ENCODE data around the gene ANKRD13A.
"Not testable (repeated sequence)": the region's sequence is repeated elsewhere in the genome, so short reads cannot be mapped to it uniquely, and the experiment has no call there.

ANKRD13A gene

GRCh38 chr12:110067531-110067930, 68.3 kb downstream of the ANKRD13A start:
- H3K4me1 ChIP-seq (ENCODE audit: control insufficient read depth, insufficient read depth, low read length): no peaks in the 10 kb centered on the region
- no peaks in the 10 kb centered on the region for H3K9me3 ChIP-seq (ENCODE audit: control insufficient read depth in 2 of 2, low read length in 2 of 2)
- H3K36me3 ChIP-seq (ENCODE audit: control insufficient read depth in 2 of 2, insufficient read depth in 2 of 2, low read length in 2 of 2): no peaks in the 10 kb centered on the region
- no peak overlapping the region for H3K4me3 ChIP-seq (ENCODE audit: low read length in 2 of 2)
- H3K27me3 ChIP-seq (ENCODE audit: control insufficient read depth in 1 of 2, insufficient read depth in 2 of 2, low read length in 2 of 2): no peaks in the 10 kb centered on the region
- H3K27ac ChIP-seq (ENCODE audit: low read length): no peak overlapping the region
- no peak overlapping the region for H3K9ac ChIP-seq (ENCODE audit: low read length in 2 of 2)

- H3K27ac ChIP-seq (ENCODE audit: low read length): not testable (repeated sequence)
These were observed 68.9 kb downstream of the ANKRD13A start for GRCh38 chr12:110068115-110068514.

GRCh38 chr12:110068654-110069053, 69.4 kb downstream of the ANKRD13A start:
- Histone ChIP-seq H3K27me3 (ENCODE audit: control insufficient read depth in 1 of 2, insufficient read depth in 2 of 2, low read length in 2 of 2) (no peaks in the 10 kb centered on the region), H3K9me3 (ENCODE audit: control insufficient read depth in 2 of 2, low read length in 2 of 2) (no peaks in the 10 kb centered on the region), H3K4me1 (ENCODE audit: control insufficient read depth, insufficient read depth, low read length) (peaks cover 3% of the 10 kb centered on the region), H3K27ac (ENCODE audit: low read length) (no peak overlapping the region), H3K4me3 (ENCODE audit: low read length in 2 of 2) (no peak overlapping the region), H3K36me3 (ENCODE audit: control insufficient read depth in 2 of 2, insufficient read depth in 2 of 2, low read length in 2 of 2) (no peaks in the 10 kb centered on the region), H3K9ac (ENCODE audit: low read length in 2 of 2) (no peak overlapping the region)

More at GRCh38 chr12:110068115-110068514, 68.9 kb downstream of the ANKRD13A start:
- not testable (repeated sequence) for H3K27me3 ChIP-seq (ENCODE audit: control insufficient read depth in 1 of 2, insufficient read depth in 2 of 2, low read length in 2 of 2); H3K4me3 ChIP-seq (ENCODE audit: low read length in 2 of 2); H3K36me3 ChIP-seq (ENCODE audit: control insufficient read depth in 2 of 2, insufficient read depth in 2 of 2, low read length in 2 of 2); H3K9me3 ChIP-seq (ENCODE audit: control insufficient read depth in 2 of 2, low read length in 2 of 2); H3K9ac ChIP-seq (ENCODE audit: low read length in 2 of 2); H3K4me1 ChIP-seq (ENCODE audit: control insufficient read depth, insufficient read depth, low read length)

GRCh38 chr12:110071504-110071903, 72.3 kb downstream of the ANKRD13A start:
- Histone ChIP-seq H3K4me3 (ENCODE audit: low read length in 2 of 2) (no peak overlapping the region), H3K9ac (ENCODE audit: low read length in 2 of 2) (no peak overlapping the region), H3K4me1 (ENCODE audit: control insufficient read depth, insufficient read depth, low read length) (peaks cover 3% of the 10 kb centered on the region), H3K27ac (ENCODE audit: low read length) (no peak overlapping the region), H3K9me3 (ENCODE audit: control insufficient read depth in 2 of 2, low read length in 2 of 2) (no peaks in the 10 kb centered on the region), H3K36me3 (ENCODE audit: control insufficient read depth in 2 of 2, insufficient read depth in 2 of 2, low read length in 2 of 2) (no peaks in the 10 kb centered on the region), H3K27me3 (ENCODE audit: control insufficient read depth in 1 of 2, insufficient read depth in 2 of 2, low read length in 2 of 2) (no peaks in the 10 kb centered on the region)

- no peak overlapping the region for H3K27ac ChIP-seq (ENCODE audit: low read length)
These were observed 72.7 kb downstream of the ANKRD13A start for GRCh38 chr12:110071967-110072366.

GRCh38 chr12:110072636-110073035, 73.4 kb downstream of the ANKRD13A start:
- H3K27ac ChIP-seq (ENCODE audit: low read length); H3K27me3 ChIP-seq (ENCODE audit: control insufficient read depth in 1 of 2, insufficient read depth in 2 of 2, low read length in 2 of 2); H3K9ac ChIP-seq (ENCODE audit: low read length in 2 of 2); H3K4me1 ChIP-seq (ENCODE audit: control insufficient read depth, insufficient read depth, low read length); H3K9me3 ChIP-seq (ENCODE audit: control insufficient read depth in 2 of 2, low read length in 2 of 2); H3K36me3 ChIP-seq (ENCODE audit: control insufficient read depth in 2 of 2, insufficient read depth in 2 of 2, low read length in 2 of 2): not testable (repeated sequence)
- peak overlapping the region in 1 of 2 donors; percentile 72 for H3K4me3 ChIP-seq (ENCODE audit: low read length in 2 of 2)

More at GRCh38 chr12:110071967-110072366, 72.7 kb downstream of the ANKRD13A start:
- H3K36me3 ChIP-seq (ENCODE audit: control insufficient read depth in 2 of 2, insufficient read depth in 2 of 2, low read length in 2 of 2): no peaks in the 10 kb centered on the region
- no peak overlapping the region for H3K4me3 ChIP-seq (ENCODE audit: low read length in 2 of 2)
- no peaks in the 10 kb centered on the region for H3K27me3 ChIP-seq (ENCODE audit: control insufficient read depth in 1 of 2, insufficient read depth in 2 of 2, low read length in 2 of 2)
- no peaks in the 10 kb centered on the region for H3K9me3 ChIP-seq (ENCODE audit: control insufficient read depth in 2 of 2, low read length in 2 of 2)
- no peak overlapping the region for H3K9ac ChIP-seq (ENCODE audit: low read length in 2 of 2)
- H3K4me1 ChIP-seq (ENCODE audit: control insufficient read depth, insufficient read depth, low read length): peaks cover 3% of the 10 kb centered on the region

- Histone ChIP-seq H3K36me3 (ENCODE audit: control insufficient read depth in 2 of 2, insufficient read depth in 2 of 2, low read length in 2 of 2) (no peaks in the 10 kb centered on the region), H3K4me1 (ENCODE audit: control insufficient read depth, insufficient read depth, low read length) (peaks cover 3% of the 10 kb centered on the region), H3K27me3 (ENCODE audit: control insufficient read depth in 1 of 2, insufficient read depth in 2 of 2, low read length in 2 of 2) (no peaks in the 10 kb centered on the region), H3K27ac (ENCODE audit: low read length) (no peak overlapping the region), H3K4me3 (ENCODE audit: low read length in 2 of 2) (peak overlapping the region; percentile 62 to 72), H3K9ac (ENCODE audit: low read length in 2 of 2) (peak overlapping the region; percentile 14 to 21), H3K9me3 (ENCODE audit: control insufficient read depth in 2 of 2, low read length in 2 of 2) (no peaks in the 10 kb centered on the region)
These were observed 74.0 kb downstream of the ANKRD13A start for GRCh38 chr12:110073049-110073831.

GRCh38 chr12:110074089-110074488, 74.9 kb downstream of the ANKRD13A start:
- H3K27me3 ChIP-seq (ENCODE audit: control insufficient read depth in 1 of 2, insufficient read depth in 2 of 2, low read length in 2 of 2): no peaks in the 10 kb centered on the region
- H3K27ac ChIP-seq (ENCODE audit: low read length): no peak overlapping the region
- H3K9me3 ChIP-seq (ENCODE audit: control insufficient read depth in 2 of 2, low read length in 2 of 2): no peaks in the 10 kb centered on the region
- H3K4me3 ChIP-seq (ENCODE audit: low read length in 2 of 2): no peak overlapping the region
- H3K36me3 ChIP-seq (ENCODE audit: control insufficient read depth in 2 of 2, insufficient read depth in 2 of 2, low read length in 2 of 2): no peaks in the 10 kb centered on the region
- H3K4me1 ChIP-seq (ENCODE audit: control insufficient read depth, insufficient read depth, low read length): peaks cover 3% of the 10 kb centered on the region
- H3K9ac ChIP-seq (ENCODE audit: low read length in 2 of 2): no peak overlapping the region

GRCh38 chr12:110075880-110076279, 76.7 kb downstream of the ANKRD13A start:
- Histone ChIP-seq H3K36me3 (ENCODE audit: control insufficient read depth in 2 of 2, insufficient read depth in 2 of 2, low read length in 2 of 2) (no peaks in the 10 kb centered on the region), H3K4me3 (ENCODE audit: low read length in 2 of 2) (no peak overlapping the region), H3K9ac (ENCODE audit: low read length in 2 of 2) (no peak overlapping the region), H3K27me3 (ENCODE audit: control insufficient read depth in 1 of 2, insufficient read depth in 2 of 2, low read length in 2 of 2) (peaks cover 0 to 2% of the 10 kb centered on the region in 2 donors), H3K9me3 (ENCODE audit: control insufficient read depth in 2 of 2, low read length in 2 of 2) (no peaks in the 10 kb centered on the region), H3K27ac (ENCODE audit: low read length) (no peak overlapping the region), H3K4me1 (ENCODE audit: control insufficient read depth, insufficient read depth, low read length) (peaks cover 5% of the 10 kb centered on the region)

GRCh38 chr12:110077800-110078199, 78.6 kb downstream of the ANKRD13A start:
- Histone ChIP-seq H3K4me1 (ENCODE audit: control insufficient read depth, insufficient read depth, low read length) (peaks cover 5% of the 10 kb centered on the region), H3K27ac (ENCODE audit: low read length) (no peak overlapping the region), H3K9ac (ENCODE audit: low read length in 2 of 2) (no peak overlapping the region), H3K9me3 (ENCODE audit: control insufficient read depth in 2 of 2, low read length in 2 of 2) (no peaks in the 10 kb centered on the region), H3K36me3 (ENCODE audit: control insufficient read depth in 2 of 2, insufficient read depth in 2 of 2, low read length in 2 of 2) (no peaks in the 10 kb centered on the region), H3K4me3 (ENCODE audit: low read length in 2 of 2) (no peak overlapping the region), H3K27me3 (ENCODE audit: control insufficient read depth in 1 of 2, insufficient read depth in 2 of 2, low read length in 2 of 2) (peaks cover 0 to 2% of the 10 kb centered on the region in 2 donors)
